Upper lobe of left lung (tissue), 4 donors: ENCODE results near the gene FRMD3.

Source experiments
- CTCF ChIP-seq, 6 experiments: fragments of 450-650 bp in 4 of 6; fragments of 200-600 bp in 2 of 6; sonication (generic) in 2 of 6; IDR thresholded peaks; one replicate each; pipeline ENCODE4 v1.5.1; 2016 to 2019; ENCODE audit warnings: antibody characterized with exemption in 6 of 6
- POLR2A ChIP-seq, 4 donors: fragments of 450-650 bp; IDR thresholded peaks; one replicate each; pipeline ENCODE4 v1.5.1; 2016 to 2017; ENCODE audit warnings: antibody characterized with exemption in 4 of 4, mild to moderate bottlenecking in 2 of 4
- POLR2AphosphoS5 ChIP-seq, 2 donors: sonication (generic); formaldehyde crosslinking; IDR thresholded peaks; one replicate each; pipeline ENCODE4 v1.5.1; 2017; ENCODE audit warnings: antibody characterized with exemption in 2 of 2

- TF ChIP-seq POLR2A (IDR thresholded peaks at IDR 0.05) (no peak), POLR2AphosphoS5 (IDR thresholded peaks at IDR 0.05) (no peak), CTCF (IDR thresholded peaks at IDR 0.05) (no peak)
These were observed 46.2 kb downstream of the FRMD3 start for GRCh38 chr9:83491995-83492394.
